ENCODE data around the gene GMEB1. TPM values are rescaled to one million over a fixed set of nuclear protein-coding genes. Genes with fewer than 3 reads are reported as not detected.

The GMEB1 gene
- total and polyA plus RNA-seq, 2 experiments from 2014 or later = 6.9 to 8.2 TPM

GRCh38 chr1:28759257-28759656 is 90.7 kb downstream of the GMEB1 start:
- WGBS, 2 experiments (ENCODE audit: low coverage in 1 of 2, low lambda C conversion rate in 2 of 2, missing lambda C conversion rate in 2 of 2) = 96 to 98% methylated on average over 3 of the region's 3 CpGs
- no peak overlapping the region for H3K4me3 ChIP-seq
- H3K27me3 ChIP-seq (replicated peaks; ENCODE audit: insufficient read depth) = no peaks in the 10 kb centered on the region
- H3K4me2 ChIP-seq (ENCODE audit: unreplicated experiment) = no peak overlapping the region
- H3K79me2 ChIP-seq (ENCODE audit: insufficient read depth) = peaks cover 100% of the 10 kb centered on the region
- H3K36me3 ChIP-seq (ENCODE audit: low read depth) = peaks cover 13% of the 10 kb centered on the region
- in situ Hi-C loops (cut with MboI) = no loop called here
- peaks cover 40% of the 10 kb centered on the region; the same call in 1 of the 2 replicates for H4K20me1 ChIP-seq (ENCODE audit: insufficient read depth)
- no peak overlapping the region for H2AFZ ChIP-seq
- peaks cover 21% of the 10 kb centered on the region for H3K4me1 ChIP-seq (ENCODE audit: insufficient read depth)
- no peaks in the 10 kb centered on the region for H3K9me2 ChIP-seq (ENCODE audit: insufficient read depth)
- TF ChIP-seq EZH2 (IDR thresholded peaks at IDR 0.05; ENCODE audit: insufficient read depth, poor library complexity, severe bottlenecking) (no peak), EZH2phosphoT487 (IDR thresholded peaks at IDR 0.05; ENCODE audit: insufficient read depth, low read depth) (no peak)
- DNase-seq = no peak
- H3K9ac ChIP-seq = no peak overlapping the region
- no peaks in the 10 kb centered on the region for H3K9me3 ChIP-seq (ENCODE audit: low read depth)
- no peak overlapping the region for H3K27ac ChIP-seq
- peaks cover 8% of the 10 kb centered on the region for H3F3A ChIP-seq (ENCODE audit: insufficient read depth)

GRCh38 chr1:28761189-28761588 is 92.6 kb downstream of the GMEB1 start:
- Histone ChIP-seq H3K27me3 (replicated peaks; ENCODE audit: insufficient read depth) (no peaks in the 10 kb centered on the region), H3F3A (ENCODE audit: insufficient read depth) (no peaks in the 10 kb centered on the region; the same call in 1 of the 2 replicates), H3K4me1 (ENCODE audit: insufficient read depth) (peaks cover 3% of the 10 kb centered on the region), H4K20me1 (ENCODE audit: insufficient read depth) (peaks cover 33% of the 10 kb centered on the region; the same call in 1 of the 2 replicates), H3K79me2 (ENCODE audit: insufficient read depth) (peaks cover 100% of the 10 kb centered on the region), H2AFZ (no peak overlapping the region), H3K4me3 (no peak overlapping the region), H3K9ac (no peak overlapping the region), H3K27ac (no peak overlapping the region), H3K9me2 (ENCODE audit: insufficient read depth) (no peaks in the 10 kb centered on the region), H3K4me2 (ENCODE audit: unreplicated experiment) (no peak overlapping the region), H3K9me3 (ENCODE audit: low read depth) (no peaks in the 10 kb centered on the region), H3K36me3 (ENCODE audit: low read depth) (peaks cover 17% of the 10 kb centered on the region)
- in situ Hi-C loops (cut with MboI) = no loop called here
- no peak for TF ChIP-seq EZH2 (IDR thresholded peaks at IDR 0.05; ENCODE audit: insufficient read depth, poor library complexity, severe bottlenecking)
- no peak for TF ChIP-seq EZH2phosphoT487 (IDR thresholded peaks at IDR 0.05; ENCODE audit: insufficient read depth, low read depth)
- DNase-seq = no peak
- WGBS, 2 experiments (ENCODE audit: low coverage in 1 of 2, low lambda C conversion rate in 2 of 2, missing lambda C conversion rate in 2 of 2) = 98 to 100% methylated on average over 5 of the region's 5 CpGs

- peaks cover 16% of the 10 kb centered on the region for H3K36me3 ChIP-seq (ENCODE audit: low read depth)
- H3K79me2 ChIP-seq (ENCODE audit: insufficient read depth) = peaks cover 98% of the 10 kb centered on the region
- no peak overlapping the region for H3K4me2 ChIP-seq (ENCODE audit: unreplicated experiment)
- no peaks in the 10 kb centered on the region for H3K9me2 ChIP-seq (ENCODE audit: insufficient read depth)
- peaks cover 9% of the 10 kb centered on the region for H4K20me1 ChIP-seq (ENCODE audit: insufficient read depth)
- no peak overlapping the region for H3K9ac ChIP-seq
- 99 to 100% methylated on average over 2 of the region's 2 CpGs for WGBS, 2 experiments (ENCODE audit: low coverage in 1 of 2, low lambda C conversion rate in 2 of 2, missing lambda C conversion rate in 2 of 2)
- in situ Hi-C loops (cut with MboI) = no loop called here
- no peak overlapping the region for H2AFZ ChIP-seq
- no peak for DNase-seq
- no peak overlapping the region for H3K4me3 ChIP-seq
- no peaks in the 10 kb centered on the region for H3K27me3 ChIP-seq (replicated peaks; ENCODE audit: insufficient read depth)
- TF ChIP-seq EZH2 (IDR thresholded peaks at IDR 0.05; ENCODE audit: insufficient read depth, poor library complexity, severe bottlenecking) = no peak
- no peak for TF ChIP-seq EZH2phosphoT487 (IDR thresholded peaks at IDR 0.05; ENCODE audit: insufficient read depth, low read depth)
- H3K4me1 ChIP-seq (ENCODE audit: insufficient read depth) = no peaks in the 10 kb centered on the region
- H3K9me3 ChIP-seq (ENCODE audit: low read depth) = no peaks in the 10 kb centered on the region
- H3K27ac ChIP-seq = no peak overlapping the region
- no peaks in the 10 kb centered on the region for H3F3A ChIP-seq (ENCODE audit: insufficient read depth)
These were observed 98.1 kb downstream of the GMEB1 start for GRCh38 chr1:28766532-28767183.

Small RNA genes within 50 kb of the gene (small RNA-seq; reads per million reads assigned to genes)
- gene RF00422 (ENCODE audit: low read depth, low replicate concordance) = not detected
- gene RNU11 (ENCODE audit: low read depth, low replicate concordance) = not detected

Other genes with a start within 250 kb of the GMEB1 start
- 27.0 and 31.7 TPM in 2 replicates for gene RCC1, start 162.7 kb upstream of the GMEB1 start, total RNA-seq (2014; rRNA removed; shearing (Covaris generic))
- 17.5 and 17.9 TPM in 2 replicates for gene RCC1, start 162.7 kb upstream of the GMEB1 start, polyA plus RNA-seq (2016; fragmentation: Nextera tagmentation; extraction: Ambion mirVana)
- 21.9 and 22.0 TPM in 2 replicates for gene TRNAU1AP, start 115.7 kb upstream of the GMEB1 start, total RNA-seq (2014; rRNA removed; shearing (Covaris generic))
- gene TRNAU1AP, start 115.7 kb upstream of the GMEB1 start, polyA plus RNA-seq (2016; fragmentation: Nextera tagmentation; extraction: Ambion mirVana) = 26.6 and 27.4 TPM in 2 replicates
- 2.5 and 6.1 TPM in 2 replicates for gene RAB42, start 76.5 kb upstream of the GMEB1 start, total RNA-seq (2014; rRNA removed; shearing (Covaris generic))
- 1.9 and 2.4 TPM in 2 replicates for gene RAB42, start 76.5 kb upstream of the GMEB1 start, polyA plus RNA-seq (2016; fragmentation: Nextera tagmentation; extraction: Ambion mirVana)
- 18.4 and 49.7 TPM in 2 replicates for gene TAF12, start 25.7 kb upstream of the GMEB1 start, total RNA-seq (2014; rRNA removed; shearing (Covaris generic))
- gene TAF12, start 25.7 kb upstream of the GMEB1 start, polyA plus RNA-seq (2016; fragmentation: Nextera tagmentation; extraction: Ambion mirVana) = 45.0 and 45.6 TPM in 2 replicates
- not detected in 2 replicates for gene RNU11, start 20.2 kb upstream of the GMEB1 start, total RNA-seq (2014; rRNA removed; shearing (Covaris generic))
- not detected in 2 replicates for gene RNU11, start 20.2 kb upstream of the GMEB1 start, polyA plus RNA-seq (2016; fragmentation: Nextera tagmentation; extraction: Ambion mirVana)
- gene YTHDF2, start 68.2 kb downstream of the GMEB1 start, total RNA-seq (2014; rRNA removed; shearing (Covaris generic)) = 46.7 and 51.9 TPM in 2 replicates
- 80.2 and 81.9 TPM in 2 replicates for gene YTHDF2, start 68.2 kb downstream of the GMEB1 start, polyA plus RNA-seq (2016; fragmentation: Nextera tagmentation; extraction: Ambion mirVana)
- not detected in 2 replicates for gene OPRD1, start 143.4 kb downstream of the GMEB1 start, total RNA-seq (2014; rRNA removed; shearing (Covaris generic))
- gene OPRD1, start 143.4 kb downstream of the GMEB1 start, polyA plus RNA-seq (2016; fragmentation: Nextera tagmentation; extraction: Ambion mirVana) = not detected in 2 replicates
- gene EPB41, start 245.8 kb downstream of the GMEB1 start, total RNA-seq (2014; rRNA removed; shearing (Covaris generic)) = 1.5 and 2.7 TPM in 2 replicates
- 0.89 and 0.91 TPM in 2 replicates for gene EPB41, start 245.8 kb downstream of the GMEB1 start, polyA plus RNA-seq (2016; fragmentation: Nextera tagmentation; extraction: Ambion mirVana)